ENCODE measurements around the gene LTBR.

The LTBR gene

GRCh38 chr12:6367969-6368892 lies 15.7 kb upstream of the LTBR start:
- no peak for DNase-seq (ENCODE audit: low spot score)

DNA sequence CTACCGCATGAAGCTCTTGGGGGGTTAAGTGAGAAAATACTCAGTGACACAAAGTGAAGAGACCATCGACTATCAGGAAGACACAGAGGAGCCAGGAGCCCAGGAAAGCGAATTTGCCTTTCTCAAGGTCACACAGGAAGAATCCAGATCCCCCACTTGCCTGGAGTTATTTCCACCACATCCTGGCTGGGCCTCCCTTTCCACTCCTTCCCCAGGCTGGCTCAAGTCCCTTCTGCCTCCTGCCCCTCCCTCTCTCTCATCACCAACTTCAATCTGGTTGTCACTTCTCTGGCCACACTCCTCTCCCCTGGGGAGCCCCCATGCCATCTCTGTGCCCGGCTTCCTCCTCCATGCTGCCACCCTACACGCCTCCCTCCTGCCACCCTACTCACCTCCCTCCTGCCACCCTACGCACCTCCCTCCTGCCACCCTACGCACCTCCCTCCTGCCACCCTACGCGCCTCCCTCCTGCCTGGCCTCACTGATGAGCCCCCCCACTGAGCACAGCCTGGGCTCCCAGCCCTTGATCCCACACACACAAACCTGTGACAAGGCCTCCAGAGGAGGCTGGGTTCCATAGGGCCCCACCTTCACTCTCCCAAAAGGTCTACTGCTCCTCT lies 14.9 kb upstream of the LTBR start:
- no peak for DNase-seq (ENCODE audit: low spot score)

GRCh38 chr12:6369916-6370575 lies 13.9 kb upstream of the LTBR start:
- no peak for DNase-seq (ENCODE audit: low spot score)

DNA sequence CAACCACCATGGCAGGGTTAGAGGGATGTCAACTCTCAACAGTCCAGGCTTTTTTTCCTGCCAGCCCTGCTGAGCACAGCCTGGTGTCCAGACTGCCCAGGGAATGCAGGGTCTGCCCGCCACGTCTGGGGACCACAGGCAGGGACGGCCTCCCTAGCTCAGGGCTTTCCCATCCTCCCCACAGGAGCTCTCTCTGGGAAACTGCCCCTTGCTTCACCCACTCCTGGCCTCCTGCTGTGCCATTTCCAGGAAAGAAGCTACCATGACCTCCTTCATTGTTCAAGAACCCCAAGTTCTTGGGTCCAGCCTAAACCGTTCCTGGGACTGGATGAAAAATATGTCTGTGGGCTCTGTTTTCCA lies 13.4 kb upstream of the LTBR start:
- no peak for DNase-seq (ENCODE audit: low spot score)

DNA sequence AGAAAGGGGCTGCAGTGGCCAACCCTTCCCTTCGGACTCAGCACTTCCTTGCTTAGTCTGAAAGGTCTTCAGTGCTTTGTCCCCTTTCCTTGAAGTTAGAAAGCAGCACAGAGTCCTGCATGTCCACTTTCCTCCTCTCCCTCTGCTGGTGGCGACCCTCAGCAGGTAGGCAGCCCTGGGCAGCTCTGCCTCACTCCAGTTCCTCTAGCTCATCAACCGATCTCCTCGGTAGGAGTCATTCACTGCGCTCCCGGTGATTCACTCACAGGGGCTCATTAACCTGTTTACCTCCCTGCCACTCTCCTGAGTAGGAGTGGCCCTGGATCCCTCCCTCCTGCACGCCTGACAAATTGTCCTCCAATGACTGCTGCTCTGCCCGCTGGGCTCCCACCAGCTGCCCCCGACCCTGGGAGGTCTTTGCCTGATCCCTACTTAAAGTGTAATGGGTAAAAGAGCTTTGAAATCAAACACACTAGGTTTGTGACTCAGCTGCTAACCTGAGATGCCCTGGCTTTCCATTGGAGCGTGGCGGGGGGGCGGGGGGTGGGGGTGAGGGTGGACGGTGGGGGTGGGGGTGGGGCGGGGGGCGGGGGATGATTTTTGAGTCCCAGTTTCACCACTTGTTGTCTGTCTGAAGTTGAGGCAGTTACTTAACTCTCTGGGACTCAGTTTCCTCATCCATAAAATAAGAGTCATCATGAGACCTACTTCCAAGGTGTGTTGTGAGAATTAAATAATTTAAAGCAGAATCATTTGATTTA lies 12.8 kb upstream of the LTBR start:
- peak; percentile 57 for DNase-seq (ENCODE audit: low spot score)

DNA sequence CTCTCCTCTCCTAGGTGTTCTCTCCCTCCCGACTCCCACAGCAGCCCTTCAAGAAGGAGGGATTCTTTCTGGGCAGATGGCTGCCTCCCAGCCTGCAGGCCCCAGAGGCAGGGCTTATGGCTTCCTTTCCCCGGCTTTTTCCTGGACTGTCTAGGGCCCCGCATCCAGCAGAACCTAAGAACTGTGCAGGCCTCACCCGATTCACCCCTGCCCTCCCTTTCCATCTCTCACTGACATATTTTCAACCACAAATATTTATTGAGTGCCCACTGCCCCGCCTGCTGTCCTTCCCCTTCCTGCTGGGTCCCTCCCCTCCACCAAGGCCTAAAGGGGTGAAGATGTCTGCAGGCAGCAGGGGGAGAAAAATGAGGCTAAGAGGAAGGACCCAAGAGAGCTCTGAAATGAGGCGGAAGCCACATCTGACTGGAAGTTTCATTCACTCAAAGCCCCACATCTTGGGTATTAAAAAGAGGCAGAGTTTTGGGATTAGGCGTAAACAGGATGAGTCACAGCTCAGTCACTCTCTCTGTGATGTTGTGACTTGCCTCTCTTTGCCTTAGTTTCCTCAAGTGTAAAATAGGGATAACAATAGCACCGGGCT lies 11.5 kb upstream of the LTBR start:
- DNase-seq (ENCODE audit: low spot score) = no peak

GRCh38 chr12:6373022-6373787 lies 10.8 kb upstream of the LTBR start:
- no peak for DNase-seq (ENCODE audit: low spot score)

DNA sequence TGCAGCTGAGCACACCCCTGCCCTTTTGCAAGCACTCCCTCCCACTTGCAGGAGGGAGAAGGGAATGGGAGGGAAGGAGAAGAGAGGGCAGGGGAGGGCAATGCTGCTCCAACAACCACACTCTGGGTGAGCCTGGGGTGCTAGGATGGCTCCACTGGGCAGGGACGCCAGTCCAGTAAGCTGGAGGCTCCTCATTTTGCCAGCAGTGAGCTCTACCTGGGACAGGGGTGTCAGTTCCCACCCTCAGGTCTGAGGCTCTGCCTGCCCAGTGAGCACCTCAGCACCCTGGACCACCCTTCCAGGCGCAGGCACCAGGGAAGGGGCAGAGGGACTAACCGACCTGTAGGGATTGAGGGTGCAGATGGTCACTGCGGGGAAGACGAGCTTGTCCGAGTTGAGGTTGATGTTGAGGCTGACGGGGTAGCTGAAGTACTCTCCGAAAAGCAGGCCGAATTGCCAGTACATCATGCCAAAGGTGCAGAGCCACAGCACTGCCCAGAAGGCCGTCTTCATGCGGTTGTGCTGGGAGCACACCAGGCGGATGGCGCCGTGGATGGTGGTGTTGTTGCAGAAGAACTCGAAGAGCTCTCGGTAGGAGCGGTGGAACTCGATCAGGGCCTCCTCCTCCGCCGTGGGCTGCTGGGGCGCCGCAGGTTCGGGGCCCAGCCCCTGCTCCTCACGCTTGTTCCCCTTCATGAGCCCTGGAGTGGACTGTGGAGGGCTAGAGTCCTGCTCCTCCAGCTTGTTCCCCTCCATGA lies 9.8 kb upstream of the LTBR start:
- DNase-seq (ENCODE audit: low spot score) = no peak

DNA sequence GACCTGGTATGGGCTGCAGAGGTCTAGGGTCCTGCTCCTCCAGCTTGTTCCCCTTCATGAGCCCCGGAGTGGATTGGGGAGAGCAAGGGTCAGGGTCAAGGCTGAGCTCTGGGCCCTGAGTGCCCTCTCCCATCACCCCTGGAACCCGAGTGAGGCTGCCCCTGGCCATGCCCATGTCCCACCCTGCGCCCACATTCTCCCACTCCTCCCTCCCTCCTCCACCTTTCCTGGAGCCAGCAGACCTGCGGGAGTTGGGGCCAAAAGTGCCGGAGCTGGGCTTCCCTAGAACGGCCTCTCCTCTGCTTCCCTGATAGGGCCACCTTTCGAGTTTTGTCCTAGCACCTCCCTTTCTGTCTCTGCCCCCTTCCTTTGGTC lies 9.2 kb upstream of the LTBR start:
- DNase-seq (ENCODE audit: low spot score) = no peak

GRCh38 chr12:6375269-6376078 lies 8.5 kb upstream of the LTBR start, which contains the start of gene SCNN1A:
TSS of gene SCNN1A (minus strand) at chr12:6375563. CDS start at chr12:6374783, 780 bp downstream.
- DNase-seq (ENCODE audit: low spot score) = no peak

DNA sequence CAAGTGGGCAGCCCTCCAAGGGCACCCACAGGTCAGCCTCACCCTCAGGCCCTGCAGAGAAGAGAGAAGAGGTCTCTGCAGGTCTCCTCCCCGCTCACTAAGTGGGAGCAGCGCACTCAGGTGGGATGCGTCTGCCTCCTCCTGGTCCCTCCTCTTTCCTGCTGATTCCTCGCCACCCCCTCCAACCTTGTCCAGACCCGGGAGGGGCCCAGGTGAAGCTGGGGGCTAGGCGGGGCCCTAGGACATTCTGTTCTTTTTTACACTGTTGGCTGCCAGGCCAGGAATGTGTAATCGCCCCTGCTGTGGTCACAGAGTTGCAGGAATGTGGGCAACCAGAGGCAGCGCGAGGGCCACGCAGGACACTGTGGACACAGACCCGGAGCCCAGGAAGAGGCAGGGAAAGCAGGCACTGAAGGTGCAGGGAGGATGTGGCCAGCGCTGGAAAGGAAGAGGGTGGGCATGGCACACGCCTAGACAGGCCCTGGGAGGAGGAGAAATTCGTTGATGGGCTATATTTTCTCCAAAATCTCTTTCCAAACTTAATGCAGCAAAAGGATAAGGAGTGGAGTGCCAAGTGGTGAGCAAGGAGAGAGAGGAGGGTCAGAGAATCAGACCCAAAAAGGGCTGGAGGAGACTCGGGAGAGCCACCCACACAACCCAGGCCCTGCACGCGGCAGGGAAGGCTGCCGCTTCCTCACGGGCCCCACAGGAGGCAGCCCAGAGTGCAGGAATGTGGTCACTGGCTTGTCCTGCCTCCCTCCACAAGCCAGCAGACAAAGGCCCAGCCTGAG lies 7.7 kb upstream of the LTBR start:
- no peak for DNase-seq (ENCODE audit: low spot score)

DNA sequence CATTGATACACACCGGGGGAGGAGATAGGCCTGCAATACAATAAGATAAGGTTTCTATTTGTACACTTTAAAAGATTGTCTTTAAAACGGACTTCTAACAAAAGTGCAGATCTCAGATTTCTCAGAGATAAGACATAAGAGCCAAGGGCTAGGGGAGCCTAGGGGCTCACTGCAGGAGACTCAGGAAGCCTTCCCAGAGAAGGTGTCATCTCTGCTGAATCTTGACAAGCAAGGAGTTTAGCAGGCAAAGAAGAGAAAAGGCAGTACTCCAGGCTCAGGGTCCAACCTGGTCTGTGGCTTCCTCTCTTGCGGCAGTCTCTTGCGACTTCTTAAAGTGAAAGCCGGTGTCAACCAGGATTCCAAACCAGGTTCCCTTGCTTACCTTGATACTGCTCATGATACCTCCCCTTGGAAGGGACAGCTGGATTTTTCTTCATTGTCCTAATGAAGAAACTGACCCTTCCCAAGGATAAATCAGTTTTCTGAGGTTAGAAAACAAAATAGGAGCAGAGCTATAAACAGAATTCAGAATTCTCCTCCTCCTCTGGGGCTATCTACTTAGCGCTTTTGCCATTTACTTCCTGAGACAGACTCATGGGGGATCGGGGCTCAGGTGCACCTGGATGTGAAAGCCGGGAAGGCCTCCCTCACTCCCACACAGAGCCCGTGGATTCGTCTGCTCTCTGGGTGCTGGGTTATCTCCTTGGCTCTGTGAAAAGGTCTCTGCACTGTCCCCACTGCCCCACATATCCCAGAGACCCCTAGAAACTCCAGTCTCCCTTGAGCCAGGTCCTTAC lies 6.9 kb upstream of the LTBR start:
- DNase-seq (ENCODE audit: low spot score) = no peak

DNA sequence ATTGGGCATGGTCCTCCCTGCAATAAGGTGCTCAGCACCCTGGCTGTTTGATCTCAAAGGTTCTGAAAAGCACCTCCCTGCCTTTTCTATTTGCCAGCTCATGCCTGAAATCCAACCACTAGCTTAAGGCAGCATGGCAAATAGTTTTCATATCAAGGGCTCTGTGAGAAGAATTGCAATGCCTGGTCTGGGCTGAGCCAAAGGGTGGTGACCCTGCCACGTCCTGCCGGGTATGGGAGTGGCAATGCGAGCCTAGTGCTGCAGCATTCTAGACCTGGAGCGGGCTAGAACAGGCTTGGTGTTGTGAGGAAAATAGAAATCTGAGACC lies 6.3 kb upstream of the LTBR start:
- DNase-seq (ENCODE audit: low spot score) = no peak

DNA sequence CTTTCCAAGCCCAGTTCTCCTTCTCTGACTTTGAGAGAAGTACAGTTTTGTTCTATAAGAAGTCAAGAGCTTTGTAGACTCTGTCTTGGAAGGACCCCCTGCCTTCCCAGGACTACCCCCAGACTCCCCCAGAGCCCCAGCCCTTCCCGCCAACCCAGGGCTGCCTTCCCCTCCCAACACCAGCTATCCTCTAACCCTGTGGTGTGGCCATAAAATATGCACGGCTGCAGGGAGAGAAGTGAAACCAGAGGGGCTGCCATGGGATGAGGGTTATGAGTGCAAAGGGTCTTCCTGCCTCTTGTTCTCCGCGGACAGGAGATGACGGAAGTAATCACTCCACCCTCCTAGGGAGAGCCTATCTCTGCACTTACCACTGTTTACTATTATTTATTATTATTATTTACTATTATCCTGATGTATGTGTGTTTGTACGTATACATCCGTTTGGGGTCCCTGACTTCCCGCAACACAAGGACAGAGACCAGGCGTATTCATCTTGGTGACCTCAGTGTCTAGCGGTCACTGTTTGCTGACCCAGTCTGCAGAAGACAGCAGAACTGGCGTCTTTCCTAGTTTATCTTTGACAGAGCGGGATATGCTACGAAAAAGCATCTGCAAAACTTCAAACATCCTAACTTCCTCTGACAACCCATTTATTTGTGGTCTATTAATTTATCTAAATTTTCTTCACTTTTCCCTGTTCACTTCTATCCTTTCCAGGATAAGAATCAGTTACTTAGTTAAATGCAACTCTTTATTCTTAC lies 5.1 kb upstream of the LTBR start:
- DNase-seq (ENCODE audit: low spot score) = no peak

GRCh38 chr12:6380141-6381121 lies 3.5 kb upstream of the LTBR start:
- DNase-seq (ENCODE audit: low spot score) = no peak

GRCh38 chr12:6382371-6382770 lies 1.6 kb upstream of the LTBR start:
- DNase-seq (ENCODE audit: low spot score) = no peak

All from SK-N-DZ (cell line).